ENCODE measurements around the gene SUMO3.

Gene SUMO3

GRCh38 chr21:44815225-44815624 is 2.6 kb downstream of the SUMO3 start:
- Histone ChIP-seq H2AFZ (ENCODE audit: low read depth, low read length) (no peak overlapping the region), H3K4me1 (ENCODE audit: insufficient read depth, low read length) (peaks cover 7% of the 10 kb centered on the region), H3K36me3 (ENCODE audit: insufficient read depth, low read length) (peaks cover 18% of the 10 kb centered on the region), H3K27me3 (ENCODE audit: insufficient read depth, low read length) (no peaks in the 10 kb centered on the region), H3K4me3 (ENCODE audit: low read length) (no peak overlapping the region), H3K9me3 (ENCODE audit: low read length) (peaks cover 3% of the 10 kb centered on the region)

- Histone ChIP-seq H3K4me1 (ENCODE audit: insufficient read depth, low read length) (peaks cover 7% of the 10 kb centered on the region), H3K36me3 (ENCODE audit: insufficient read depth, low read length) (peaks cover 22% of the 10 kb centered on the region), H2AFZ (ENCODE audit: low read depth, low read length) (no peak overlapping the region), H3K9me3 (ENCODE audit: low read length) (peaks cover 3% of the 10 kb centered on the region), H3K27me3 (ENCODE audit: insufficient read depth, low read length) (no peaks in the 10 kb centered on the region), H3K4me3 (ENCODE audit: low read length) (no peak overlapping the region)
These were observed 3.3 kb downstream of the SUMO3 start for GRCh38 chr21:44814498-44815023.

- no peaks in the 10 kb centered on the region for H3K27me3 ChIP-seq (ENCODE audit: insufficient read depth, low read length)
- H3K4me3 ChIP-seq (ENCODE audit: low read length) = no peak overlapping the region
- peaks cover 7% of the 10 kb centered on the region for H3K4me1 ChIP-seq (ENCODE audit: insufficient read depth, low read length)
These were observed 4.1 kb downstream of the SUMO3 start for GRCh38 chr21:44813727-44814126.

DNA sequence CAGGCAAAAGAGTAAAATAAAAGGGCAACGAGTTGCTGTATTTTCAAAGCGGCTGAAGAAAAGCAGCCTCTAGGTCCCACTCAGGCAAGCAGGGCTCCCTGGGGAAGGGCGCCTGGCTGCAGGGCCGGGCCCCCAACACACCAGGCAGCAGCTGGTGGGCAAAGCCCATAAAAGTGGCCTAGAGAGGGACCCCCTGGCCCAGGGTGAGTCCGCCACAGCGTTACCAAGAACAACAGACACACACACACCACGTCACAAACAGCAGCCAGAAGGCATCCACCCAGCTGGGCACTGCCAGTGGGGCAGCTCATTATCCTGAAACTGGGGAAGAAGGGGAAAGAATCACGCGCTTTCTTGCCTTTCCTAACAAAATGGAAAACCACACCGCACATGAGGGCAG is 4.7 kb downstream of the SUMO3 start:
- H3K4me1 ChIP-seq (ENCODE audit: insufficient read depth, low read length) = peaks cover 7% of the 10 kb centered on the region

More at GRCh38 chr21:44813727-44814126, 4.1 kb downstream of the SUMO3 start:
- peaks cover 3% of the 10 kb centered on the region for H3K9me3 ChIP-seq (ENCODE audit: low read length)
- H3K36me3 ChIP-seq (ENCODE audit: insufficient read depth, low read length) = peaks cover 24% of the 10 kb centered on the region
- H2AFZ ChIP-seq (ENCODE audit: low read depth, low read length) = no peak overlapping the region

DNA sequence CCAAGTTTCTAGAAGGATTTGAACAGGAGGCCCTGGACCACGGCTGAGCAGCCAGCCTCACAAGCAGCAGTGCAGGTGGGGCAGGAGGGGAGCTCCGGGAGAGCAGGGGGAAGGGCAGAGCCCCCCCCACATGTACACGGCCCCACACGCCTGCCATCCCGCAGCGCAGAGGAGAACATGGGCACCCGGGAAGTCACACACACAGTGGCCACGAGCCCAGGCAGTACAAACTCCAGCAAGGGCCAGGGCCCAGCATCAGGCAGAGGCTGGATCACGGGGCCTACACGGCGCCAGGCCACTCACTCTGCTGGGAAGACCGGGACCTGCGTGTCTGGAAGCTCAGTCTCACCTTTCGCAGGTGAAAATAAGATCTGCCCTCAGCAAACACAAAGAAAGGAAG is 5.2 kb downstream of the SUMO3 start:
- no peaks in the 10 kb centered on the region for H3K9me3 ChIP-seq (ENCODE audit: low read length)
- no peaks in the 10 kb centered on the region for H3K27me3 ChIP-seq (ENCODE audit: insufficient read depth, low read length)
- peaks cover 7% of the 10 kb centered on the region for H3K4me1 ChIP-seq (ENCODE audit: insufficient read depth, low read length)
- no peak overlapping the region for H2AFZ ChIP-seq (ENCODE audit: low read depth, low read length)
- no peak overlapping the region for H3K4me3 ChIP-seq (ENCODE audit: low read length)
- peaks cover 30% of the 10 kb centered on the region for H3K36me3 ChIP-seq (ENCODE audit: insufficient read depth, low read length)

More for the DNA sequence above, 4.7 kb downstream of the SUMO3 start:
- Histone ChIP-seq H3K4me3 (ENCODE audit: low read length) (no peak overlapping the region), H2AFZ (ENCODE audit: low read depth, low read length) (no peak overlapping the region), H3K36me3 (ENCODE audit: insufficient read depth, low read length) (peaks cover 26% of the 10 kb centered on the region), H3K27me3 (ENCODE audit: insufficient read depth, low read length) (no peaks in the 10 kb centered on the region), H3K9me3 (ENCODE audit: low read length) (no peaks in the 10 kb centered on the region)

- H3K9me3 ChIP-seq (ENCODE audit: low read length) = no peaks in the 10 kb centered on the region
- no peaks in the 10 kb centered on the region for H3K4me1 ChIP-seq (ENCODE audit: insufficient read depth, low read length)
- peaks cover 46% of the 10 kb centered on the region for H3K36me3 ChIP-seq (ENCODE audit: insufficient read depth, low read length)
- H2AFZ ChIP-seq (ENCODE audit: low read depth, low read length) = no peak overlapping the region
- no peaks in the 10 kb centered on the region for H3K27me3 ChIP-seq (ENCODE audit: insufficient read depth, low read length)
- H3K4me3 ChIP-seq (ENCODE audit: low read length) = no peak overlapping the region
These were observed 7.1 kb downstream of the SUMO3 start for GRCh38 chr21:44810779-44811178.

- no peak overlapping the region for H3K4me3 ChIP-seq (ENCODE audit: low read length)
- peaks cover 9% of the 10 kb centered on the region for H3K4me1 ChIP-seq (ENCODE audit: insufficient read depth, low read length)
- H3K36me3 ChIP-seq (ENCODE audit: insufficient read depth, low read length) = peaks cover 43% of the 10 kb centered on the region
- no peaks in the 10 kb centered on the region for H3K27me3 ChIP-seq (ENCODE audit: insufficient read depth, low read length)
- H2AFZ ChIP-seq (ENCODE audit: low read depth, low read length) = no peak overlapping the region
- no peaks in the 10 kb centered on the region for H3K9me3 ChIP-seq (ENCODE audit: low read length)
These were observed 12.0 kb downstream of the SUMO3 start for GRCh38 chr21:44805859-44806258.

DNA sequence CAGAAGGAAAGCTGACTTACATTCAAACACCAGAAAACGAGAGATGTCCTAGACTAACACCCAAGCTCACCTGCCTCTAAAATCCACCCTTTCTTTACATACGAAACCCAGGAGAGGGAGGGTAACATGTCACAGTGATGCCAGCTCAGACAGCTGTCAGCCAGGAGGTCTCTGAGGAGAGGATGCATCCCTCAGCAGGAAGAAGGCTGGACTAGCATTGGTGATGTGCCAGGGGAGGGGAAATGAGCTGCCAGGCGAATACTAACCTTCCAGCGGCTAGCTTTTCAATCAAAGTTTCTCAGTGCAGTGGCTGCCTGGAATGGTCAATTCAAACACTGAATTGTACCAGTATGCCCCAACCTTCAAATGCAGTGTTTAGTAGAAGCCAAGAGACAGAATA is 12.6 kb downstream of the SUMO3 start:
- no peak overlapping the region for H2AFZ ChIP-seq (ENCODE audit: low read depth, low read length)
- peaks cover 15% of the 10 kb centered on the region for H3K4me1 ChIP-seq (ENCODE audit: insufficient read depth, low read length)
- peaks cover 41% of the 10 kb centered on the region for H3K36me3 ChIP-seq (ENCODE audit: insufficient read depth, low read length)
- no peaks in the 10 kb centered on the region for H3K9me3 ChIP-seq (ENCODE audit: low read length)
- no peaks in the 10 kb centered on the region for H3K27me3 ChIP-seq (ENCODE audit: insufficient read depth, low read length)
- no peak overlapping the region for H3K4me3 ChIP-seq (ENCODE audit: low read length)

DNA sequence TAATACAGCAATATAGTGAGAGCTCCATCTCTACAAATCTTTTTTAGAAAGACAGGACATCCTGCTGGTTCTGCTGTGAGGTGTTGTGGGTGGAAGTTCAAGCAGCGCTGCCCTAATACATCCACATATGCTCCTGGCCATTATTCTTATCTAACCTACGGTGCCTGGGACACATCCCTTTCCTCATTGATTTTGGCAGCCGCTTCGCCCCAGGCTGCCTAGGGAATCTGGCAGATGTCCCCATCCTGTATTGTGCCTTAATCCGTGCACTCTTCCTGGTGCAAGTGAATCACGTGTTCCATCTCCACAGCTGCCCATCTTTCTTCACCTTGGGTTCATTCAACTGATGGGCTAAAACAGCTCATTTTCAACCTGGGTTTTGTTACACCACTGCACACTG is 13.1 kb downstream of the SUMO3 start:
- no peaks in the 10 kb centered on the region for H3K27me3 ChIP-seq (ENCODE audit: insufficient read depth, low read length)
- H3K4me1 ChIP-seq (ENCODE audit: insufficient read depth, low read length) = peaks cover 19% of the 10 kb centered on the region
- H3K36me3 ChIP-seq (ENCODE audit: insufficient read depth, low read length) = peaks cover 40% of the 10 kb centered on the region
- H3K9me3 ChIP-seq (ENCODE audit: low read length) = no peaks in the 10 kb centered on the region
- H3K4me3 ChIP-seq (ENCODE audit: low read length) = no peak overlapping the region
- no peak overlapping the region for H2AFZ ChIP-seq (ENCODE audit: low read depth, low read length)

DNA sequence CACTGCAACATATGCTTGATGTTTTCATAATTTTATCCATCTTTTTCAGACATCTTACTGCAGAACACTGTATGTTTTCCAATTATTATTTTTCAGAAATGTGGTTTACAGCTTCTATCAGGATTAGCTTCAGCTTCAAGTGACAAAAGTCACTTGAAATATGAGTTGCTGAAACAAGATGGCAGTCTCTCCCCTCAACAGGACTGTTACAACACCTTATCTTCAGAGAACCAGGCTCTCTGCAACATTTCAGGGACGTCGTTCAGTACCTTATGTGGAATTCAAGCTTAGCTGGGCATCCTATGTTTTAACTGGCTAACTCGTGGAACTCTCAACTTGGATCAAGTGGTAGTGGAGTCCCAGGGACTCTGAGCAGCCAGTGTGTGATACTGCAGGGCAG is 14.2 kb downstream of the SUMO3 start:
- Histone ChIP-seq H3K9me3 (ENCODE audit: low read length) (no peaks in the 10 kb centered on the region), H3K4me1 (ENCODE audit: insufficient read depth, low read length) (peaks cover 21% of the 10 kb centered on the region), H3K36me3 (ENCODE audit: insufficient read depth, low read length) (peaks cover 42% of the 10 kb centered on the region), H2AFZ (ENCODE audit: low read depth, low read length) (no peak overlapping the region), H3K27me3 (ENCODE audit: insufficient read depth, low read length) (no peaks in the 10 kb centered on the region), H3K4me3 (ENCODE audit: low read length) (no peak overlapping the region)

- H2AFZ ChIP-seq (ENCODE audit: low read depth, low read length) = no peak overlapping the region
- H3K36me3 ChIP-seq (ENCODE audit: insufficient read depth, low read length) = peaks cover 41% of the 10 kb centered on the region
- H3K9me3 ChIP-seq (ENCODE audit: low read length) = peaks cover 5% of the 10 kb centered on the region
- peak overlapping the region; percentile 94 for H3K4me3 ChIP-seq (ENCODE audit: low read length)
- peaks cover 21% of the 10 kb centered on the region for H3K4me1 ChIP-seq (ENCODE audit: insufficient read depth, low read length)
- H3K27me3 ChIP-seq (ENCODE audit: insufficient read depth, low read length) = no peaks in the 10 kb centered on the region
These were observed 15.3 kb downstream of the SUMO3 start for GRCh38 chr21:44802396-44803153.

DNA sequence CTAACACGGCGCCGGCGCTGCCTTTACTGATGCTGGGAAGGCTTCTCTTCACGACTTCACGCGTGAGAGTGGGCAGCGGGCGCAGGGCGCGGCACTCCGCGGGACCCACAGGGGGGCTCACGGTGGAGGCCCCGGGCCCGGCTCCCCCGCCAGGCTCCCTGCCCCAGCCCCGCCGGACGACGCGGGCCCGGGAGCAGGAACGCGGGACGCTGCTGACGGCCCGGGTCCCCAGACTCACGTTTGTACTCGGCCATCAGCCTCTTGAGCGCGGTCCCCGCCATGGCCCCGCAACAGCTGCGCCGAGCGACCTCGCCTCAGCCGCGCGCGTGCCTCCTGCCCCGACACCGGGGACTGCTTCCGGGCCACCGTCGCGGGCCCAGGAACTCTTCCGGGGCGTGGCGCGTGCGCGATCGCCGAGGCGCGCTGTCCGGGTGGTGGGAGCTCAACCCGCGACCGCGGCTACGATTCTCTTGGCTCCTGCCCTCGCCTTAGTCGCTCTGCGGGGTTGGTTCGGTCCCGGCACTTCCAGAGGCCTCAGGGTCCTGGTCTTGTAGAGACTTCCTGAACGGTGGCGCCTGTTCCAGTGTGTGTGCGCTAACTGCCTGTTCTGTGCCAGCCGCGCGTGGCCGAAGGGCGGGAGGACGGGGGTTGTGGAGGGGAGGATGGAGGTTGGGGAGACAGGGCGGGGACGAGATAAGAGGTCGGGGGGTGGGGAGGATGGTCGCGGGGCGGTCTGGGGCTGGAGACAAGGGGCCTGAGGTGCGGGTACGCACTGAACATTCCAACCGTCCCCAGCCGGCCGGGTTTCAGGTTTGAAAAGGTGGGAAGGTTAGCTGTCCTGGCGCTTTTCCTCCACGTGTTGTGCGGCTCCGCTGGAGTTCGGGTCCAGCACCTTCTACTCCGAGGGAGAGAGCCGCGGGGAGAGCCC is 16.1 kb downstream of the SUMO3 start, which contains the start of gene UBE2G2:
TSS of gene UBE2G2 (minus strand) at position 353 of the 928 bp plus-strand sequence. CDS start at position 281, 72 bp downstream.
- H3K4me1 ChIP-seq (ENCODE audit: insufficient read depth, low read length) = peaks cover 21% of the 10 kb centered on the region
- H2AFZ ChIP-seq (ENCODE audit: low read depth, low read length) = peak within 1 kb of the TSS; percentile 41
- H3K4me3 ChIP-seq (ENCODE audit: low read length) = peak within 1 kb of the TSS; percentile 94
- H3K9me3 ChIP-seq (ENCODE audit: low read length) = peaks cover 8% of the 10 kb centered on the region
- peaks cover 34% of the 10 kb centered on the region for H3K36me3 ChIP-seq (ENCODE audit: insufficient read depth, low read length)
- no peaks in the 10 kb centered on the region for H3K27me3 ChIP-seq (ENCODE audit: insufficient read depth, low read length)

DNA sequence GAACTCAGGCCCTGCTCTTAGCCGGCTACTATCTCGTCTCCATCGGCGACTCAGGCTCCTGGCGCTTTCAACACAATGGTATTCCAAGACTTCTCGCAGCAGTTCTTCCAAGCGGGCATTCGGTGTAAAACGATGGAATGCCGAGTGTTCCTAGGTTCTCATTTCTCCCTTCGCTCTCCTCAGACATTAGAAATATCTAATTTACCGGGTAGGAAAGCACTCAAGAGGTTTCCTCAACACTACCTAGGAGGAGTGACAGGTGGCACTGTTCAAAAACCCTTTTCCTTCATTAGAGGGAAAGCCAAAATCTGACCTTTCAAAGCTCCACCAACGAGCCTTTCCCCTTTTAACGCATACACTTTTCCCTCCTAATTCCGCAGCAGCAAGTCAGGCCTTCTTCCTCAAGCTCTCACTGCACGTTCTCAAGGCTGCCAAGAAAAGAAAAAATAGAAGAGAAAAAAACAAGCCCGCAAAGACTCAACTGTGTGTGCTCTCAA is 16.8 kb downstream of the SUMO3 start:
- Histone ChIP-seq H3K36me3 (ENCODE audit: insufficient read depth, low read length) (peaks cover 32% of the 10 kb centered on the region), H3K9me3 (ENCODE audit: low read length) (peaks cover 10% of the 10 kb centered on the region), H3K4me1 (ENCODE audit: insufficient read depth, low read length) (peaks cover 21% of the 10 kb centered on the region), H3K4me3 (ENCODE audit: low read length) (peak overlapping the region; percentile 94), H3K27me3 (ENCODE audit: insufficient read depth, low read length) (no peaks in the 10 kb centered on the region), H2AFZ (ENCODE audit: low read depth, low read length) (peak overlapping the region; percentile 41)

Measured in neuron (in vitro differentiated cells).